HG03521 (cell line): Measurements from ENCODE around the gene RIMS4.

Source experiments
- ATAC-seq: cut with Tn5 transposase; IDR thresholded peaks from one replicate; pipeline ENCODE4 v1.9.1; 2021; ENCODE audit warnings: mild to moderate bottlenecking, moderate library complexity; ENCODE audit not compliant: unreplicated experiment

RIMS4 gene

DNA sequence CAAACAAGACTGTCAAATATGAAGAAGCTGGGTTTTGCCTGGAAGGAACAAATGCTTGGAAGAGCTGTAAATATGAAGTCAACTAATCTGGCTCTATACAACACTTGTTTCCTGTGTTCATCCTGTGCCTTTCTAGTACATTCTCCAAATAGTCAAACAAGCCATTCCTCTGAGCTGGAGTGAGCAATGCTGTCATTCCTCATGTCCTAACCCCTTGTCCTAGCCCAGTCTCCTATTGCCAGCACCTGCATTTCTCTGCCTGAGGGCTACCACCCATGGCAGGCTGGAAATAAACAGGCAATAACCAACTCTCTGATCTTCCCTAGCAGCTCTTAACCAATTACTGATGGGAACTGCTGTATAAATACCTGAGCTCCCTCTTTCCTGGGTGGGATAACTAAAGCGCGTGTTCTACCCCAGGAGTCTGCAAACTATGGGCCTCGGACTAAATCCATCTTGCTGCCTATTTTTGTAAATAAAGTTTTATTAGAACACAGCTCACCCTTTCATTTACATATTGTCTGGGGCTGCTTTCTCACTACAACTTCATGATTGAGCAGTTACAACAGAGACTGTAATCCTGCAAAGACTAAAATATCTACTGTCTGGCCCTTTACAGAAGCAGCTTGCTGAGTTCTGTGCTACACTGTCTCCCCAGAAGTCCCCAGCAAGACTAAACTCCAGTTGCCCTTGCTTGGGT is 13.4 kb downstream of the RIMS4 start:
- ATAC-seq = no peak

DNA sequence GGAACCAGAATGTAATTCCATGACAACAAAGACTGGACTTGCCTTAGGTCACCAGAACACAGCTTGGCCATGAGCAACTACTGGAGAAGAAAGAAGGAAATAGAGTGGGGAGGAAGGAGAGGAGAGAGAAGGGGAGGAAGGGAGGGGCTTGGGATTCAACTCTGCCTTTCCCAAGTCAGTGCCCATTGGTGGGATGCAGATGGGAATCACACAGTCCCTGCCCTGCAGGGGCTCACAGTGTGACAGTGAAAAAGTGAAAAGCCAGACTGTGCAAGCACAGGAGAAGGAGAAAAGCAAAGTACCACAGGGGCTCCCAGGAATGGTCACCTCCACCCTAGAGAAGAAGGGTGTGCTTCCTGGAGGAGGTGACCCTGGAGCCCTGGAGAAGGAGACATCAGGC is 14.0 kb downstream of the RIMS4 start:
- no peak for ATAC-seq

DNA sequence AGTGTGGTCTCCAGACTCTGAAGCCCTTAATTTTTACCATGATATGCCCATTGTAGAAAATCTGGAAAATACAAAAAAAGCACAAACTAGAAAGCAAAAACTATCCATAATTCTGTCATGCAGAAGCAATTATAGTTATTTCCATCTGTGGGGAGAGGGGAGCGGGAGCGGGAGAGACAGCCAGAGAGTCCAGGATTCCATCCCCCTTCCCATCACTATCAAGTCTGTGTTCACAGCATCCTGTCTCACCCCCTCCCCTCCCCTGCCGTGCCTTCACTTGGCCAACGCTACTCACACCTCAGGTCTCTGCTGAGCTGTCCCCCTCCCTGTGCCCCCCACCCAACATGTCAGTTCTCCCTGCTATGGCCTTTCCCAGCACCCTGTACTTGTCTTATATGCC is 14.5 kb downstream of the RIMS4 start:
- no peak for ATAC-seq

DNA sequence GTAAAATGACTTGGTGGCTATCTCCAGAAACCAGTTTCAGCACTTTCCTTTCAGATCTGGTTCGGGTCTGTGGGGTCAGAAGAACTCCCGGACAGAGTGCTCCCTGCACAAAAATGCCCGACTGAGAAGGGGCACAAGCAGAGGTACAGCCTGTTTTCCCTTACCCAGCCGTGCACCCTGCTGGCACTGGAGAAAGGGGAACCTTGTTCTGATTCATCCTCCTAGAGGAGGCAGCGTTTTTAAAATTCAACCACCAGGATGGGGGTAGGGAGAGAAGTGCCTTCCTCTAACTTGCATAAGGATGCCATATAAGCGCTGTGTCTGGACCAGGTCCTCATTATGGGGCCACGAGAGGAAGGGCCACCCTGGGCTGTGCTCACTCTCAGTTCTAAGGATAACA is 17.6 kb downstream of the RIMS4 start:
- ATAC-seq = no peak

DNA sequence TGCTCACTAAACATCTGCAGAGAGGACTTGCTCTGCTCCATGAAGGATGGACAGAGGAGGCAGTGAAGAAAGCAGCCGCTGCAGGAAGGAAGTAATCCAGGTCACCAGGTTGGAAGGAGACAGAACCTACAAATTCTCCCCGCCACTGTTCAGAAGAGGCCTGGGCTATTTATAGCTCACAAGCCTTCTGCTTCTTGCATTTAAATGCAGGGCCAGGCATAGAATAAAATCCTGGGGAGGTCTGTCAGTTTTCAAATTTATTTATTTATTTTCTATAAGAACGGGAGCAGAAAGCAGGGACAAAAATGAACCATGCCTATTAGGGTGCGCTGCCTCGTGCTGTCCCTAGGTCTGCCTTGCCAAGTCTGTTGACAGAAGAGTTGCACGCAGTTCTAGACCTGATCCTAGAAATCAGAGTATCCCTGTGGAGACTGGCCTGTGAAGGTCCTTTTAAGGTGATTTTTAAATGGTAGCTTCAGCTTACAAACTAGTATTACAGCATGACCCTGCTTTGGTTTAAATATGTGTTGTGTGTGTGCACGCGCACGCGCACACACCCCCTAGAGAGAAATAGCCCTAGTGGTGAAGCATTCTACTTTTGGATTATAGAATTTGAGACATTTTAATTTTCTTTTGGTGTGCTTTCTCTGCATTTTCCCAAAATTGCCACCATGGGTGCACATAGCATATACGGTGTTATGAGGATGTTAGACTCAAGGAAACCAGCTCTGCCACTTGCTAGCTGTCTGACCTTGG is 19.5 kb downstream of the RIMS4 start:
- ATAC-seq = no peak

DNA sequence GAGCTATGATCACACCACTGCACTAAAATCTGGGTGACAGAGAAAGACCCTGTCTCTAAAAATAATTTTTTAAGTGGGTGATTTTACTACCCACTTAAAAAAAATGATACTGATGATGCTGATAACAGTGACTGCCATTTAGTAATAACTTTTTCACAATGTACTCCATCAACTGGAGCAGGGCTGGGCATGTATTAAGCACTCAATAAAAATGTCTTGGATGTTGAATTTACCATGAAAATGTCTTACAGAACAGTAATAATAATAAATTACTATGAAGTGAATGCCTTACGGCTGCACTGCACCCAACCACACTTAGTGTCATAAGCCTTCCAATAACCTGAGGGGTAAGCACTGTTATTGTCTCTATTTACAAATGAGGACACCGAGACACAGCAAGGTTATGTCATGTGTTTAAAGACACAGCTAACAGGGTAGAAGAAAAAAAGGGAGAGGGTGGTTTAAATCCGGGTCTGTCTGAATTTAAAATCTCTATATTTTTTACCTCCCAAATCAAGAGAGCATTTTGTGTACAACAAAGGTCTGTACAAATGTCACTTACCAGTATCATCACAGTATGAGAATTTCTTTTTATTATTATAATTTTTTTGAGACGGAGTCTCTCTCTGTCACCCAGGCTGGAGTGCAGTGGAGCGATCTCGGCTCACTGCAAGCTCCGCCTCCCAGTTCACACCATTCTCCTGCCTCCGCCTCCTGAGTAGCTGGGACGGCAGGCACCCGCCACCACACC is 21.5 kb downstream of the RIMS4 start:
- ATAC-seq = no peak

DNA sequence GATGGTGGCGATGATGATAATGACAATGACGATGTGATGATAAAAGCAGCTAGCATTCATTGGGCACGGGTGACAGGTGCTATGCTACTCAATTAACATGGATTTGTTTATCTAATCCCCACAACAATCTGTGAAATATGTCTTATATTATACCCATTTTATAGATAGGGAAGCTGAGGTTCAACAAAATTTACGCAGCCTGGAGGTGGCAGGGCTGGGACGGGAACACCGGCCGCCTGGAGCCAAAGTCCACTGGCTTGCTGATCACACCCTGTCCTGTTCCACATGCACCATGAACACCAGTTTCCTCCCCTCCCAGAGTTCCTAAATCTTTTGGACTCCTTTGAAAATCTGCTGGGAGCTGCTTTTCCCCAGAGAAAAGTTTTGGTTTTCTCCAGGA is 23.0 kb downstream of the RIMS4 start:
- ATAC-seq = no peak

DNA sequence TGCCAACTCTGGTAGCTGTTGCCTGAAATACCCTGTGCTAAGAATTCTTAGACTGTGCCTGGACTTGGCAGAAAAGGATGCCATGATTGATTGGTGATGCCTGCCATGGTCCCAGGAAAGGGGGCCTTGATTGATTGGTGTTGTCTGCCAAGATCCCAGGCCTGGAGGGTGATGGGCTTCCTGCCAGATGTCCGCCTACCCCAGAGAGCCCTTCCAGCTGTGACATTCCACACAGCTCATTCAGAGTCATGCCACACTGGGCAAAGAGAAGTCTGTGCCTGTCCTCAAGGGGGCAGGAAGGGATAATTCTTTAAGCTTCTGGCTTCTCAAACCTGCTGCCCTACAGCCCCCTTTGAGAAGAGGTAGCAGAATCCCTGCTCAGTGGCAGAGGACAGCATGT is 24.6 kb downstream of the RIMS4 start:
- ATAC-seq = no peak

DNA sequence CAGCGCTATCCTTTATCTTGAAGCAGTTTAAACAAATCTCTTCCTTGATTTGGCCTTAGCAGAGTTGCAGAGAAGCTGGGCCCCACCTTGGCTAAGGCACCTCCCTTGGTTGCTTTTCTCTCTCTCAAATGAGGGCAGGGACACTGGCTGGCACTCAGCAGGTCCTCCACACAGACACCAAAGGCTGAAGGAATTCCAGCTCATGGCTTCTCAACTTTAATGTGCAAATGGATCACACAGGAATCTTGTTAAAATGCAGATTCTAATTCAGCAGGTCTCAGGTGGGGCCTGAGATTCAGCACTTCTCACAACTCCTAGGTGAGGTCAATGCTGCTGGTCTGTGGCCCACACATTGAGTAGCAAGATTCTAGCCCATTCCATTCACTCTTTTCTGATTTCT is 25.7 kb downstream of the RIMS4 start:
- no peak for ATAC-seq

DNA sequence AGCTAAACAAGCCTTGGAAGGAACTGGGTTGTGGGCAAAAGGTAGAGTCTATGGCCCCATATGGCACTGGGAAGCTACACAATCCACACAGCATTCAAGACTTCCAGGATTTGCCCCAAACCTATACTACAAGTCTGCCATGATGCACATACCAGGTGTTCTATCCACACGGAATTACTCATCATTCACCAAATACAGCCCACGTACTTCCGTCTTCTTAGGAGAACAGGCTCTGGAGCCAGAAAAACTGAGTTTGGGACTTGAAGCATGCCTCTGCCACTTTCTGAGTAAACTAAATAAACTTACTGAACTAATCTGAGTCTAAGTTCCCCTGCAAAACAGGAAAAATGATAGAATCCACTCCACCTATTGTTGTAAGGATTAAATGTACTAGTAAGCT is 28.6 kb downstream of the RIMS4 start:
- no peak for ATAC-seq

DNA sequence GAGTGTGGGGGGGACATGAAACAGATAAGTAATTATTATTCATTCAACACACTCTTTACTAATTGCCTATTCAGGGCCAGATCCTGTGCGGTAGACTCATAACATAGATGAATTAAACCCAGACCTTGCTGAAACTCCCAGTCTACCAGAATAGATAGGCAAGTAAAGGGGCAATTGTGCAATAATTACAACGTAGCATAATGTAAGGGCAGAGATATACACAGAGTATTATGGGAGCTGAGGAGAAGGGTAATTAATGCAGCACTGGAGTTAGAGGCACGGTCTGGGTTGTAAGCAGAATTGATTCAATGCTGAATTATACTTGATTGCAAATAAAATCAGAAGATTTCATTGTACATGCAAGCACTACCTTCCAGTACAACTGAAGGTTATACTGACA is 29.2 kb downstream of the RIMS4 start:
- ATAC-seq = no peak

DNA sequence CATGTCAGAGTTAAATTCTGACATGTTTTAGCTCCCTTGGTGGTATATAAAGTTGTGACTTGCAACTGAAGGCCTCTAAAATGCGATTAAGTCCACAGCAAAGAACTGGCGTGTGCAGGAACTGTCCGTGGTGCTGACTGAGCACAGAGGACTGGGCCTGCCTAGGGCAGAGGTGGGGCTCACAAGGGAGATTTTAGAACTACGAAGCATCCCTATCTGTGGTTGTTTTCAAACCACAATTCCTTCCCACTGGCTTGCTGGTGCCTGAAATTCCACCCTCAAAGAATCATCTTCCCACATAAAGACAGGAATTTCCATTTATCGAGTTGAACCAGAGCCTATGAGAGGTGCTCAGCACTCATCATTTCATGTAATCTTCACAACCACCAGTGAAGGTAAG is 30.1 kb downstream of the RIMS4 start:
- no peak for ATAC-seq

DNA sequence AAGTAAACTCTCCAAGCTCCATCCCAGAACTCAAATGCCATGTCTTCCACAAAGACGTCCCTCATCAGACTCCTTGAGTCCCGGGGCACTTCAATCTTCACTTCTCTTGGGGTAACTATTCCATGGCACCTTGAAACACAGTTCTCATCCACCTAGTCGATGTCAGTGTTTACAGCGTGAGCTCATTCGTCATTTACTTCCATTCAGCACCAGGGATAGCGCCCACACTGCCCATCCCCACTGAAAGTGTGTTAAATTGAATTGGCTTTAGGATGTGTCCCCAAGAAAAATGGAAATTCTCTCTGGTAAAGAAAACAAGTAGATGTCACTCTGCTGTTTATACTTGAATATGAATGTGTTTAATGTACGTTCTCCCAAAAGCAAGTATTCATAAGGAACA is 33.4 kb downstream of the RIMS4 start:
- ATAC-seq = no peak

DNA sequence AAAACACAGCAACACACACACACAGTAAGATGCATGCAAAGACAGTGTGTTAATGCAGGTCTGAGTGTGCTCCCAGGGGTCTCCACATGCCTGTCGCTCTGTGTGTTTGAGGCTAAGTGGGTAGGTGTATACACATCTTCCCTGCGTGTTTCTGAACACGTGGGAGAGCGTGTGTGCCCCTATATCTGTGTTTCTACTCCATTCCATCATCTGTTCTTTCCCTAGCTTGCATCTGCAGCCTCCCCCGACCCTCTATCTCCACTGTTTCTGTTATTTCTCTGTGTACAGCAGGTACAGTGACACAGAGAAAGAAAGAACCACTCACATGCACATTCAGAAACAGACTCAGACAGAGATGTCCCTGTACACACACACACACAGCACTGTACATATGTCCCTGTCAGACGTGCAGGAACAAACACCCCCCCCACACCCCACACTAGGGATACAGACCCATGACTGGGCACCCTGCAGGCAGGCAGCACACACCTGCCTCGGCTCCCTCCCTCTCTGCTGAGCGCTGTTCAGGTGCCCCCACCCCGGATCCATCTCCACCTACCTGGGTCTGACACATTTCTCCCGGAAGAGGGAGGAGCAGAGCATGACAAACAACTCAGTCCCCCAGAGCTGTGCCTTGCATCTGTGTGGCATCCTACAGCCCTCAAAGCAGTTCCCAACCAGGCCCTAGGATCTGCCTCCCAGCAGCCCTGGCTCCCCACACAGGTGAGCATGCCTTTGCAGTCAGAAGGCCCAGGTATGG is 37.1 kb downstream of the RIMS4 start:
- no peak for ATAC-seq

DNA sequence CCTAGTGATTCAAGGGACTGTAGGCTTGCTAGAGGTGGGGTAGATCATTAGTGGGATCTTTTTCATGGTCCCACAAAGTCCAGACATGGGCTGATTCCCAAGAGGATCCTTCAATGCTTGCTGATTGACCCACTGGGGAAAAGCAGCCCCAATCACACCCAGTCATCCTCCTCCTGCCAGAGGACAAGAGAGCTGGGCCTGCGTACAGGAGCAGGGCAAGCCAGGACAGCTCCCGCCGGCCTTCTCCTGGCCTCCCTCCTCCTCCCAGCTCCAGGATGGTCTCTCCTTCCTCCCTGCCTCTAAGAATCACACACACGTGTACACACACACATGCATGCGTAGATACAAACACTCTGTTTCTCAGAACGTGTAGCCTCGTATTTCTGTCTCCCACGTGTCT is 37.7 kb downstream of the RIMS4 start:
- ATAC-seq = no peak

DNA sequence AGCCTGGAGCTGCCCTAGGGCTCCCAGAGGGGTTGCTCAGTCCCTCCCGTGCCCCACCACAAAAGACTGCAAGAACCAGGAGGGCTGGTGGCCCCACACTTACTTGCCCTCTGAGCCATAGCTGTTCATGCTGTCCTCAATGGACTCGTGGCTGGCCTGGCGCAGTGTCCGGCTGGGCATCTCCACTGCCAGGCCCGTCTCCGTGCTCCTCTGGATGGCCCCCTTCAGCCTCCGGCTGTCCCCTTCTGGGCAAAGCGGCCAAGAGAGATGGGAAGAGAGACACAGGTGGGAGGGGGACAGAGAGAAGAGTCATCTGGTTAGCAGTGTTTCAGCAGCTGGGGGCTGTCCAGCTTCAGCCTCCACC is 39.2 kb downstream of the RIMS4 start:
- ATAC-seq = no peak

DNA sequence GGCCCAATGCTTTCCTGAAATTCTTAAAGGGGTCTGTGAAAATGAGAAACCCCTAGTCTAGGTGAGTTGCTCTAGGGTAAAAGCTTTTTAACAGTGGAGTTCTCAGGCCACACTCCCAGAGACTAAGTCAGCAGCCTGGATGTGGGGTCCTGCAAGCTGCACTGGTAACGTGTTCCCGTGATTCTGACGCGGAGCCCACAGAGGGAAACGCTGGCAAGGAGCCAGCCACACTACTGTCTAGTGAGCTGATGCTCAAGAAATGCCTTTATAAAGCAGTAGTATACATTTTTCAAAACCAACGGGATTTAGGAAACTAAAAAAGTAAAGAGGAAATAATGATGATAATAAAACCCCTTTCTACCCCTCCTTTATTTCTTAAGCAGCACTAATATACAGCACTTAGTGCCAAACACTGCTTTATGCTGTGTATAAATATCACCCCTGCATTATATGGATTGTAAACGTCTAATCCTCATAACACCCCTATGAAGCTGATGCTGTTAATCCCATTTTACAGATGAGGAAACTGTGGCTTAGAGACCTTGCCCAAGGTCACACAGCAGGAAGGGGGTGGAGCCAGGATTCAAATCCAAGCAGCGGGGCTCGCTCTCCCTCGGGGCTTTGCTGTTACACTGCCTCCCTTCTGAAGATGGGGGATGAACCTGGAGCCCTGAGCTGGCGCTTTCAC is 39.7 kb downstream of the RIMS4 start:
- no peak for ATAC-seq

DNA sequence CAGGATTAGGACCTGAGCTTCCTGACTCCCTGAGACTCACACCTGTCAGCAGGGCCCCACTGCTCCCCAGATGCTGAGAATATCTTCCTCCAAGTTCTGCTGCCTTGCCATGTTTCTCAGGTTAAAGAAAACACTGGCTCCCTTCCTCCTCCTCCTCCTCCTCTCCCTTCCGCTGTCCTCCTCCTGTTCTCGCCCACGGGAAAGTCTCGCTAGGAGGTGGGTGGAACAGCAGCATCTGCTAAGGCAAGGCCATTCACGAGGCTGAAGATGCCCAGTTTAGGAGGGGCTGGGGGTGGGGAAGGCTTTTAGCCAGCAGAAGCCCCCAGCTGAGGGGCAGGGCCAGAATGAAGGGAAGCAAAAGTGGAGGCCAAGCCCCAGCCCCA is 40.9 kb downstream of the RIMS4 start:
- ATAC-seq = no peak

DNA sequence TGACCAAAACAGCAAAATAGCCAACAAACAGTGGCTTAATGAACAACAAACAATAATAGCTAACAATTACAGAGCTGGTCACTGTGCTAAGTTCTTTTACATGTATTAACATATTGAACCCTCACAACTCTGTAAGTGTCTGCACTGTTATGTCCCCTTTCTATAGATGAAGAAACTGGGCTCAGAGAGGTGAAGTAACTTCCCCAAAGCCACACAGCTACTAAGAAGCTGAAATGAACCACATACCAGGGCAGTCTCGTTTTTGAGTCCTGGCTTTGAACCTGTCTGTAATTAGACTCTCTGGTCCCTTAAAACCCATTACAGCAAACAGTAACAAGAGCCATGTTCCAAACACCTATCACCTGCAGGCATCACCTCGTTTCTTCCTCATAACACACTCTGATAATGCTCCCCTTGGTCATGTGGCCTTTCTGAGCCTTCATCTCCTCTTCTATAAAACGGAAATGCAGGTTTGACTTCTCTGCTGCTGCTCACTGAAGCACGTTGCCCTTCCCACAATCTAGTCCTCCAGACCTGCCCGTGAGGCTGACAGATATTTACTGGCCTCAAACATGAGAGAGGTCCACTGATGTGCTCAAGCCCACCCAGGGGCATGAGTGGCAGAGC is 41.4 kb downstream of the RIMS4 start:
- ATAC-seq = no peak

DNA sequence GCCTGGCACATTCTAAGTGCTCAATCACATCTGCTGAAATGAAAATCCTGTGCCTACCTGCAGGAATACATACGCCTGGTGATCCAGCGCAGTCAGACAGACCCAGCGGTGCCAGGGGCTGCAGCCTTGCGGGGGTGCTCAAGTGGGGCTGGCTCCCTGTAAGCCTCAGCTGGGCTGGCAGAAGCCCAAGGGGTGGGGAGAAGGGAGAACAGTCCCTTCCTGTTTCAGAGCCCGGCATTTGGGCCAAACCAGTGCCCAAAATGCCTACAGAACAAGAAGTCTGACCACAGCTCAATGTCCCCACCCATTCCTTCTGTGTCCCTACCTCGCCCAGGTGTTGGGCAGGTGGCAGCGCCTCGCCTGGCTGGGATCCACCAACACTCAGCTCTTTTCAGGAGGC is 42.1 kb downstream of the RIMS4 start:
- no peak for ATAC-seq
